Hepatic stellate cell (primary cell): ENCODE measurements around the gene CNGA1.

Source experiments
- DNase-seq: peaks from one replicate; pipeline ENCODE4 v3.0.0; 2011; ENCODE audit warnings: low spot score

CNGA1 gene

DNA sequence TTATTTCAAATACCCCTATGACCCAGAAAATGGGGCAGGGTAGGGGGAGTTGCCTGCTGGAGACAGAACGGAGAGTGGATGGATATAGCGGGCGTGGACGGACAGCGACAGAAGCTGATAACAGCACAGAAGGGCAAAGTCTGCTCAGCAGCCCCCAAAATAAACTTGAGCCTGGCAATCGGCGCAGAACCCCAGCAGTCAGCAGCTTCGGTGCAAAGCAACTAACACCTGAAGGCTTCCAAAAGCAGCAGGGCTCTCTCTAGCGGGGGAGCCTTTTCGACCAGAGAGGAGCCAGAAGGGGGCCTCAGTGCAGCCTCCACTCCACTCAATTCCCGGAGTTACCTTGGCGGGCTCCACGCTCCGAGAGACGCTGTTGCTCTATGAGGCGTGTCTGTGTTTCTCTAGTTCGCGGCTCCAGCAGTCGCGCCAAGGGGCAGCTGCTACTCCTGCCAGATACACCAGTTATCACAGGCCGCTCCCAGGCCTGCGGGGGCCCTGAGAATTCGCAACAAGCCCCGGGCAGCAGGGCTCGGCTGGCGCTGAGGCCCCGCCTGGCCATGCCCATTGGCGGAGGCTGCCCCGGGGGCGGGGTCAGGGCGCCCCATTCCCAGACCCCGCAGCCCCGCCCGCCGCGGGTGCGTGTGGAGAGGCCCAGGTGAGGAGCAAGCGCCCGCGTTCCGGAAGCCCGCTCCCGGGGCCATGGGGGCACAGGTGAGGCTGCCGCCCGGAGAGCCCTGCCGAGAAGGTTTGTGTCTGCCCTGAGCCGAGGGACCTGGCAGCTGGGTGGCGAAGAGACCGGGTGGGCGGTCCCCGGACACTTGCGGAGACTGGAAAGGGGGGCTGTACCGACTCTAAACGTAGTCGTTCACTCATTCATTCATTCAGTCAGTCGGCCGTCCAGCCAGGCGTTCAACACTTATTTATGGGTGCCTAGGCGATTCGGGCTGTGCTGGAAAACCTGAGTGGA is at the start of gene CNGA1, which contains the start of gene NIPAL1:
Gene CNGA1 (minus strand): TSS at position 541 of the 967 bp plus-strand sequence. CDS start 63,992 bp downstream, outside the sequence.
Gene NIPAL1 (plus strand): TSS at position 632 of the 967 bp plus-strand sequence. CDS start 68 bp downstream, at position 700.
- DNase-seq: peak; percentile 78

DNA sequence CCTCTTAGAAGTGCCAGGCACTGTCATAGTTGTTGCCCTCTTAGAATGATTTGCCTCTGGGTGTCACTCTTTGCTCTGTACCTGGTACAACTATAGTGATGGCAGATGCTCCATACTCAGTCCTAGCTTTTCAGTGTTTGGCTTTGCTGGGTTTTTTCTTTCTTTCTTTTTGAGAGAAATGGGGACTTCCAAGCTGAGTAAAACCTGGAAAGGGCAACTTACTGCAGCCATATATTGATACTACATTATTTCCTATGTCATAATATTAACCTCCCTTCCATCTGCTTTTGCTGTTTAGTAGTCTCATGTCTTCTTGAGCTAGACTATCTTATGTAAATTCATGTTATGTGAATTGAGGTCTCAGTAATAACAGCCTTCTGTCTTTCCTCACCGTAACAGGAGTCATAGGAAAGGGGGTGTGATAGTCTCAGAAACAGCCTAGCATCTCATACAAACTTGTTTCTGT is 49.1 kb upstream of the CNGA1 start:
- no peak for DNase-seq

DNA sequence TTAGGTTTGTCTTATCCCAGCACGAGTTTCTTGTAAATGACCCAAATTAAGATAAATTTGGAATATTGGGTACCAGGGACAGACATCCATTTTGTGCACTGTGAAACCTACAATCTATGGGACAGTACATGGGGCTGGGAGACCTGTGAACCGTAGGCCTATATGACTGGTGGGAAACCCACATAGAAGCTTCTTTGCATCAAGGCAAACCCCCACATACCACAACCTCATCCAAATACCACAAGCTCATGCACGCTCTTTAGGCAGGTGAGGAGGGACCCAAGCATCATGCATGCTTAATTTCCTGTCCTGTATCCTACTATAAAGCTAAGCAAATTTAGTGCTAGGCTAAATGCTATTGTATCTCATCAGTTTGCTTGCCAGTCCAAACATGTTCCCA is 47.9 kb upstream of the CNGA1 start:
- no peak for DNase-seq

DNA sequence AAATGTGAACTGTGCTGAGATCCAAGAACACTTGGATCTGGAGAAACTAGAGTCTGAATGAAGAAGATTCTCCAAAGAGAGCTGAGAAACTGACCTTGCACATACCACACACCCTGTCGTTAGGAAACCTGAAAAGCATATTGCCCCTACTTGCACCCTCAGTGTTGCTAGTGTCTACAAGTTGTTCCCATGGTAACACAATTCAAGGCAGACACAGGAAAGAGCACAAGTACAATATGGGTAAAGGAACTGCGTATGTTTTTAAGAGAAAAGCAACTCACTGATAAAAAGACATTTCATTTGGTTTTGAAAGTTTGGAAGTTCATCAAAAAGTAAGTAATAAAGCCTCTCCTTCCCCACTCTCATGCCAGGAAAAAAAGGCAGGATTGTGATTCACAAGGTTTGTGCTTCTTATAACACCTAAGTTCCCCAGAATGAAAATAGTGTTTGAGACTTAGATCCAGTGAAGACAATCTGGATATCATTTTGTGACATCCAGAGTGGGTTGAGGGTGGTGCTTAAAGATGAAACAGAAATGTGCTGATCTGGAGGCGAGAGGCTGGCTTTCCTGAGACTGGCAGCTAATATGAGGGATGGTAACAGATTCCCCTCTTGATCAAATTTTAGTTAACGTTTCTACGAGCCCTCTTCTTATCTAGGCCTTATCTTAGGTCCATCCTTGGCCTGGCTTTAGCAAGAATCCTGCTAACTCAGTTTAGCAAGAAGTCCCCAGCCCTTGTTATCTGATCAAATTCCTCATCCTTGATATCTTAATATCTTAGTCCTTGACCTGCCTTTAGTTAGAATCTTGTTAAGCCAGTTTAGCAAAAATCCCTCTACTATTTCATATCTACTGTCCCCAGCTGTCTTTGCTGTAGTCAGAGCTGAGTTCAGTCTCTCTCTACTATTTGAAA is 42.4 kb upstream of the CNGA1 start:
- DNase-seq: no peak

DNA sequence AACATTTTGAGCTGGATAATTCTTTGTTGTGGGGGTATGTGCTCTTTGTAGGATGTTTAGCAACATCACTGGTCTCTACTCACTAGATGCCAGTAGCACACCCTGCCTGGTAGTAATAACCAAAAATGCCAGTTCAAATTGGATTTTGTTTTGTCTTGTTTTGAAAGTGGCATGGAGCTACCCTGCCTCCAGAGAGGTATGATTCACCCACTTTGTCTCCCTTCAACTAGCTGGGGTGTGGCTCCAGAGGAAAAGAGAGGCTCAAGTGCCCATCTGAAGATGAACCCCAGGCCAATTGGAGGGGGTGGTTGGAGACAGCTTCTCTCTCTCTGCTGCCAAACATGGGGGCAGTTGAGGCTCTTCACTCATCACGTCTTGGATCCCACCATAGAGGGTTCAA is 34.6 kb upstream of the CNGA1 start:
- no peak for DNase-seq

DNA sequence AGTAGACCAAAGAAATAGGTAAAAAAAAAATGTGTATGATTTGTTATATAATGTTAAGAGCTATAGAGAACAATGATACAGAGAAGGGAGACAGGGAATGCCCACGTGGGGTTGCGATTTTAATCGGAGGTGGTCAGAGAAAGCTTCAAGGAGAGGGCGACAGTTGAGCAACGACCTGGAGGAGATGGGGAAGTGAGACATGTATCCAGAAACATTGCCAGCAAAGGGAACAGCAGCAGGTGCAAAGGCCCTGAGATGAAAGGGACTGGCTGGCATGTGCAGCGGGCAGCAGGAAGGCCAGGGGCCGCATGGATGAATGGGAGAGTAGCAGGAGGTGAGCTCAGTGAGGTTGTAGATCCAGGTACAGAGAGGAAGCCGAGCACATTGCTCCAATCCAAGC is 33.0 kb upstream of the CNGA1 start:
- no peak for DNase-seq

DNA sequence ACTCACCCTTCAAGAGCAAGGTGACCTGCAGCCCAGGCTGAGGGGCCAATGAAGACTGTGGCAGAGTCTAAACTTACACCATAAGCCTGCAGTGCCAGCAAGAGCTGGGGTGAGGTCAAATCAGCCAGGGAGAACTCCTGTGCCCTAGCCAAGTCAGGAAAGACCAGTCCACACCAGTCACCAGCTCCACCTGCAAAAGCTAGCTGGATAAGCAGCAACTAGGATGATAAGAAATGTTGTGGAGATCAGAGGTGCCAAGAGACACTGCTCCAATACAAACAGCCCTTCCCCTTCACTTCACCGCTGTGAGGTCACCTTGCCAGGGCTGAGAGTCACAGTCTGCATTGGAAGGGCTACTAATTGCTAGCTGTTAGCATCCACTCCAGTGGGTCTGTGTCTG is 31.4 kb upstream of the CNGA1 start:
- DNase-seq: no peak

DNA sequence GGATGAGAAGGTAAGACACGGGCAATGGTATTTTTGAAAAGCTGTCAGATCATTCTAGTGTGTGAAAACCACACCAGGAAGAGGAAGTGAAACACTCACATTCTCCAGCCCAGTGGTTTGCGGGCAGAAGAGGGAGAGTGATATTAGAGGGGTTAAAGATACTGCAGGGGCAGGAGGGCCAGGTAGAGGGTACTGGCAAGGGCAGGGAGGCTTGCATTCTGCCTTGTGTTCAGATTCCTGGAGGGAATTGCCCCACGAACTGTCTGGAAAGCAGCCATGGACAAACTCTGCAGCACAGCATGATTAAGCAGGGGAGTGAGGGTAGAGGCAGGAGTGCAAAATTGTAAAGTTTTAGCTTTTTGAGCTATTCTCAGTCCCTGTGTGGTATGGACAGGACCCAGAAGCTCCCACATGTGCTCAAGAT is 31.0 kb upstream of the CNGA1 start:
- DNase-seq: no peak

DNA sequence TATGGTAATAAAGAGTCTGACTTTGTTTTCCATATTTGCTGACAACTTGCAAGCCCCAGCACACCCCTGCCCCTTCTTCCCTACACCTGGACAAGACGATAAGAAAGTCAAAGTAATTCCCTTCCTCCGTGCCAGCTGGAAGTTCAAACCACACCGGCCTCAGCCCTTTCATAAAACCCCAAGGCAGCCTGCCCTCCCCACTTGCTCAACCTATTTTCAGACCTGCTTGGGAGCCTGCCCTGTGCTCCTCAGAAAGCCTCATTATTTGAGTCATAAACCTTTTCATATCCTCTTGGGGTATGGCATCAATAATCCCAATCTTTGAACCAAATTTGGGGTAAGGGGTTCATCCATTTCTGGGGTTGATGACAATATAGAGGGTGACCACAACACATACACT is 29.6 kb upstream of the CNGA1 start:
- DNase-seq: no peak

DNA sequence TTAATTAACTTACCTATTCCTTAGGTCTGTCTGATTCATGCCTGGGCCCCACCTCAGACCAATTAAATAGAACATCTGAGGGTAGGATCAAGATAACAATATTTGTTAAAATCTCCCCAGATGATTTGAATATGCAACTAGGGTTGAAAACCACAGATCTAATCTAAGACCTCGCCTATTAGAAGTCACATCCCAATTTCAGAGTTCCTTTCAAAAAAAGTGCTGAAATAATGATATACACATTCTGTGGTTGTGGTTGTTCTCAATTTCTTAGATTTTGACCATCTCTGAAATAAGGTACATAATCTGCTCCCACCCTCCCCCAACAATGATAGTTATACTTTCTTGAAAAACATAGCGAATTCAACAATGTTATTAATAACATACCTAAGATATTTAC is 27.8 kb upstream of the CNGA1 start:
- no peak for DNase-seq

DNA sequence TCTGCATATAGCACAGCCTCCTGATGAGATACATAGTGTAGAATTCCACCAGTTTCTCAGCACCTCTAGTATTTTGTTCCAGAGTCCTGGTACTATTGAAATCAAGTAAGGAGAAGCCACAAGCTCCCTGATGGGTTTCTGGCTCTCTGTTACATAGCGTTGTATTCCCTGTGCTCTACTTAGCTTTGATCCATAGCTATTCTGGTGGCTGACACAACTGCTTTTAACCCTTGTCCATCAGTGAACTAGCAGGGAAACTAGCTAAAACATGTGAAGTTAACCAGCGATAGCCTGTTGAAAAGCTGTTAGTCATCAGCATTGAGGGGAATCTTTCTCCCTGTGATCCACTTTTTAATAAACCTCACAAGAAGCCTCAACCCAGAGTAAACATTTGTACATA is 27.0 kb upstream of the CNGA1 start:
- DNase-seq: no peak

DNA sequence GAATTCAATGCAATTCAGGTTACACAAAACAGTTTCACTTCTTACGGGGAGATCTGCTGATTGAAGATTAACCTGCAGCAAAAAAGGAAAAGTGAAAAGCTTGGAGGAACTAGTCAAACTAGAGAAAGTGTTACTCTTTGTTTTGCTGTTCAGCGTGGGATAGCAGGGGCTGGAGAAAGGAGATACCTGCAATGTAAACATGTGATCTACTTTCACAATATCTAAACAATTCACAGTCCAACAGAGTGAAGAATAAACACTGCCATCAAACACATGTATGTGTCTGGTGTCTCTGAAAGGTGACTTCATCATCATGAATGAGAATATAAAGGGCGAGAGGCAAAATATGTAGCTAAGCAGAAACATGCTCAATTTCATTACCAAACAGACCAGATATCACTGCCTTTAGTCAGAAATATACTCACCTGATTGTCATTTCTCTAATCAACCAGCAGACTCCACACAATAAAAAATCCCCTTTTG is 26.5 kb upstream of the CNGA1 start:
- DNase-seq: no peak

DNA sequence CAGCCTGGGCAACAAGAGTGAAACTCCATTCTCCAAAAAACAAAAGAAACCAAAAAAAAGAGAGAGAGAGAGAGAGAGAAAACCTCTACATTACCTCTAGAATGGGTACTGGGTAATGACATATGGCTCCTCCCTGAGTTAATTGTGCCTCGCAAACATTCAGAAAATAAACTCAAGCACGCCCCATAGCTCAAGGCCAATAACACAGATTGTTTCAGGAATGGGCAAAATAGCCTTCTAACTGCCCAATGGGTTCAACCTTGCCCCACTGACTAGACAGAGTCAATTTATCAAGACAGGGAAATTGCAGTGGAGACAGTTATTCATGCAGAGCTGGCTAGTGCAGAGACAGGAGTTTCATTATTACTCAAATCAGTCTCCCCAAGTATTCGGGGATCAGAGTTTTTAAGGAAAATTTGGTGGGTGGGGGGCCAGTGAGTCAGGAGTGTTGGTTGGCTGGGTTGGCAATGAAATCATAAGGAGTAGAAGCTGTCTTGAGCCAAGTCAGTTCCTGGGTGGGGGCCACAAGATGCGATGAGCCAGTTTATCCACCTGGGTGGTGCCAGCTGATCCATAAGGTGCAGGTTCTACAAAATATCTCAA is 25.2 kb upstream of the CNGA1 start:
- DNase-seq: no peak

DNA sequence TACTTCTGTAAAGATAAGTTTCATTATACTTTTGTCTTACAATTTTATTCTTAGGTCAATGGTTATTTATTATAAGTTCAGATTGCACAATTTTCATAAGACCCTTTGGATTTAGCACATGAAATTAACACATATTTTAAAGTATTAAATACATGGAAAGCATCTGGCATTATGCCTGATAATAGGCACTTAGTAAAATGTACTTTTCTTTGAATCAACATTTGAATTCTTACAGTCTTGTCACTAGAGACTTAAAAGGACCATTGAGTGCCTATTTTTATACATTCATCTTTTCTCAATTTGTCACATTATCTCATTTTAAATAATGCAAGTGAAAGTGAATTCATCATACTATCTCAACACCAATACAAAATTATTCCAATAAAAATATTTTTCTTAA is 23.1 kb upstream of the CNGA1 start:
- DNase-seq: no peak

DNA sequence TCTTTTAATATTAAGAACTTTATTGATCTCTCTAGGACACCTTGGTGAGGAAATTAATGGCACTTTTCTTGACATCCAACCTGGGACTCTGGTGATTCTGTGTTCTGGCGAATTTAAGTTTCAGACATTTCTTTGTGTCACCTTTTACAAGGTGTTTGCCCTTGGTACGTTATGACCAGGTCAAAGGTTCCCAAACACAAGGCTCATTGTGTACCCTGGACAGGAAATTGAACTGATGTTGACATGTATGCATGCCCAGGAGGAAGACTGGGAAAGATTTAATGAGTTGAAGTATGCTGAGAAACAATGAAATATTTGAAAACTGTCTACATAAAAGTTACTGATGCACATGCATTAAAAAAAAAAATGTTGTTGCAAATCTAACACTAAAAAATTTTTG is 22.2 kb upstream of the CNGA1 start:
- no peak for DNase-seq

DNA sequence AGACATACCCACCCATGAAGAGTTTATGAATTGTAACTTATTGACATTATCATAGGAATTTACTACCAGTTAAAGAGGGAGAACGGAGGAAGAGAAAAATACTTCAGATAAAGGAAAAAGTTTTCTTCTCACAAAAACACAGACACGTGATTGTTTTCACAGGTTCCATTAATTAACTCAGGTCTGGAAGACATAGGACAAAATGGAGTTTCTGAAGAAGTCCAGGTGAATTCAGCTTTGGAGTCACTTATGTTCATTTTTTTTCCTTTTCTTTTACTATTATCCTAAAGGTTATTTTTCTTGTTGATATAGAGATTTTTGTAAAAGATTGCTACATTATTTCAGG is 20.6 kb upstream of the CNGA1 start:
- DNase-seq: no peak

DNA sequence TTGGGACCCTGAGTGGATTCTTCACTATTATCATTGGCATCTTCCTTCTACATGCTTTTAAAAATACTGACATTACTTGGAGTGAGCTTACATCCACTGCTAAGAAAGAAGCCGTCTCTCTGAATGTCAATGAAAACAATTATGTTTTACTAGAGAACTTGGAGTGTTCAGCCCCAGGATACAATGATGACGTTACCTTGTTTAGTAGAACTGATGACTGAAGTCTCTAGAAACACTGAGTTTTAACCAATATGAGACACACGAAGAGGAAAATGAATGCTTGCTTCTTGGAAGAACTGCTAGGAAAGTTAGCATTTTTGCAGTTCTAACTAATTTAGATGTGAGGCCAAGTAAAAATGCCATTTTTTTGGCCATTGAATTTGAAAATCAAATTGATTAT is 19.5 kb upstream of the CNGA1 start:
- DNase-seq: no peak

DNA sequence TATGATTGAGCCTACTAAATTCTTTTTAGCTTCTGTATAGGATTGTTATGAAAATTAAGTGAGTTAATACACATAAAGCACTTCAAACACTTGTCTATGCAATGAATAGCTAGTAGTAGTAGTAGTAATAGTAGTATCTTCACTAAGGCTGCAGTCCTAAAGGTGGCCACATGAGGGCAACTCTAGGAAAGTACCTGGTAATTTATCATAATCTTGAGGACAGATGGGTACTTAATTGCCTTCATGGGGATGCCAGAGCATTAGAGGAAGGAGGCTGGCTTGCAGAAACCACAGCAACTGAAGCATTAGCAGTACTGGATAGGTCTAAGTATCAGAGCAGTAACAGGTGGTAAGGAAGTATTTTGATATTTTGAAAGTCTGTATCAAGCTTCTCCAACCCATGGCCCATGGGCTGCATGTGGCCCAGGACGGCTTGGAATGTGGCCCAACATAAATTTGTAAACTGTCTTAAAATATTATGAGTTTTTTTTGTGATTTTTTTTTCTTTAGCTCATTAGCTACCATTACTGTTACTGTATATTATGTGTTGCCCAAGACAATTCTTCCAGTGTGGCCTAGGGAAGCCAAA is 17.4 kb upstream of the CNGA1 start:
- DNase-seq: no peak

DNA sequence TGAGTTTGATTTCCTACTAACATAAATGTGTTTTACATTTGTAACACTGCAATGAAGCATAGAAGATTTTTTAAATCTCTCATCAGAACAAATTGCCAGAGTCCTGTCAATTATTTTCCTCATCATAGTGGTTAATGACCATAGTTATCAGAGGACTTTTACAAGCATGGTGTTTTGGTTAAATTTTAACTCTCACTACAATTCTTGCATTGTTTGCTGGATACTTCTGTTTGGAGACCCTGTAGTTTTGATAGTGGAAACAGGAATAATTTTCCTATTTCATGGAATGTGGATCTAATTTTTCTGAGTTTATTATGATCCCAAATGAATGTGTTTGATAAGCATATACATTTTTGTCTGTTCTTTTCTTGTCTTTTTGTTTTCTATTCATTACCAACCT is 16.9 kb upstream of the CNGA1 start:
- no peak for DNase-seq

DNA sequence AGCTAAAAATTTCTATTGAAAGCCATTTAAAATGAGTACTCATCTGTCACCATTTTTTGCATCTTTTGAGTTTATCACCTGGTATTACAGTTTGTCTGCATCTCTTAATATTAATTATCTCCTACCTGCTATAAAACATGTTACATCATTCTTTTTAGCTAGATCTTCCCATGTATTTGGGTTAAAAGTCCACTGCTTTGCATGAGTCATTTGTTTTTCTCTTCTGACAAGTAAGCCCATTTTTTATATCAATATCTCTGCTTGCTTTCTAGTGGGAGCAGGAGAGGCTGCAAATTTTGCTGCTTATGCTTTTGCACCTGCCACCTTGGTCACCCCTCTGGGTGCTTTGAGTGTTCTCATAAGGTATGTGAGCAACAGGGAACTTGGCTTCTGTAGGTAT is 16.2 kb upstream of the CNGA1 start:
- DNase-seq: no peak

DNA sequence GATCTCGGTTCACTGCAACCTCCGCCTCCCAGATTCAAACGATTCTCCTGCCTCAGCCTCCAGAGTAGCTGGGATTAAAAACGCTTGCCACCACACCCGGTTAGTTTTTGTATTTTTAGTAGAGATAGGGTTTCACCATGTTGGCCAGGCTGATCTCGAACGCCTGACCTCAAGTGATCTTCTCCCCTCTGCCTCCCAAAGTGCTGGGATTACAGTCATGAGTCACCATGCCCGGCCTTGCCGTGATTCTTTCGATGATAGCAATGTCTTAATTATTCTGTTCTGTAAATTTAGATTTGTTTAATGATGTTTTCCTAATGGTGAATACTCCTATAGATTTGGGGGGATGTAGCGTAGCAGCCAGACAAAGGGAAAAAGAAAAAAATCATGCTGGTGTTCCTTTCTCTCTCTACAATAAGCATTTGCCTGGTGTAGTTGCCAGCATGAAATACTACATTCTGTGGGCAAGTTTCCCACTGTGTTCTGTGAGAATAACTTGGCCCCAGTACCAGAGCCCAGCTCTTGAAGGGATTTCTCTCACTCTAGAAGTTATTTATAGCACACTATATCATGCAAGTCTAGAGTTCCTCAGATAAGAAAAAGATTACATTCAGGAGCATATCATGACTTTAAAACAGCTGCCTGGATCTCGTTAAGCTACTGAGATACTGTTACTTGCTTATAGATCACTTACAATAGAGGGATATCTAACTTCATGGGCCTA is 15.5 kb upstream of the CNGA1 start:
- DNase-seq: no peak
